ENCODE data around the gene TSPEAR. TPM values are rescaled to one million over a fixed set of nuclear protein-coding genes. Genes with fewer than 3 reads are reported as not detected.
"Not testable (repeated sequence)": the region's sequence is repeated elsewhere in the genome, so short reads cannot be mapped to it uniquely, and the experiment has no call there.

The TSPEAR gene
- total and polyA plus RNA-seq, 2 of the 13 experiments (the other 11 are each of a cell fraction or from before 2014, with no cell fraction given) = 0.07 to 0.32 TPM

DNA sequence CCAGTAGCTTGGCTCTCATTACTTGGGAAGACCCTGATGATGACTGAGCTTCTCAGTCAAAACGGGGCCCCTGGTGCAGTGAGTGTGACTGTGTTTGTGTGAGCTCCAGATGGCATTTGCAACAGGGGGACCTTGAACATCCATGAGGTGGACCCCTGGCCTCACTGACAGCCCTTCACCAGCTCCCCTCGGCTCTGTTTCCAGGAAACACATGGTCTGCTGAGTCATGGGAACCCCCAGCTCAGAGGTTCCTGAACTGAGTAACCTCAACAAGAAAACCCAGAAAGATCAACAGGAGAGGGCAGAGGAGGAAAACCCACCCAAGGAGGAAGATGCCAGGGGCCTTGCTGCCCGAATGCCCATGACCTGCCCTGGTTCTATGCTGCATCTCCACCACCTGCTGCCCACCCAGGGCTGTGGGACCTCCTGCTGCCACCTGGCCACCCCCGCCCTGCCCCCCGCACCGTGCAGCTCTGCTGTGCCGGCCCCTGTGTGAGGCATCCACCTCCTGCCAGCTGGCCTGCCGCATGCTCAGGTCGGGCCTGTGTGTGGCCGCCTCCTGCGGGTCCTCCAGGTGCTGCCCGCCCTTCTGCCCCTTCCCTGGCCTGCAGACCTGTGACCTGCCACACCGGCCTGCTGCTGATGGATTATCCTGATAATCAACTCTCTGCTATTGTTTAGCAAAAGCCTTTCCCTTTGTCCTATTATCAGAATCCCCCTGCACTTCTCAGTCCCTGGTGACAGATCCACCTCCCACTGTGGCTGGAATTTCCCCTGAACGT is 25.2 kb downstream of the TSPEAR start:
- Histone ChIP-seq H3K9me3 (ENCODE audit: low read length) (no peaks in the 10 kb centered on the region), H3K4me1 (ENCODE audit: insufficient read depth, low read length) (no peaks in the 10 kb centered on the region), H2AFZ (ENCODE audit: low read length) (no peak overlapping the region), H3K4me2 (ENCODE audit: low read depth, low read length) (no peak overlapping the region), H3K9ac (ENCODE audit: insufficient read depth, low read depth, low read length) (no peak overlapping the region), H4K20me1 (ENCODE audit: insufficient read depth, low read length) (no peaks in the 10 kb centered on the region), H3K27me3 (ENCODE audit: control insufficient read depth in 1 of 2, insufficient read depth in 2 of 2, low read length in 2 of 2) (peaks cover 1 to 32% of the 10 kb centered on the region in 2 experiments; a peak in 4 of 5 replicates), H3K27ac (ENCODE audit: extremely low read length, insufficient read depth, low read length) (no peak overlapping the region), H3K36me3 (replicated peaks in 1 of 2; ENCODE audit: control insufficient read depth in 1 of 2, insufficient read depth in 2 of 2, low read length in 2 of 2) (no peaks in the 10 kb centered on the region), H3K79me2 (ENCODE audit: insufficient read depth, low read length) (no peaks in the 10 kb centered on the region), H3K4me3 (replicated peaks in 1 of 3; ENCODE audit: insufficient read depth in 1 of 3, low read depth in 2 of 3, low read length in 3 of 3) (no peak overlapping the region)
- ATAC-seq = peak; percentile 55
- DNase-seq (ENCODE audit: low spot score) = no peak
- WGBS (ENCODE audit: low lambda C conversion rate) = 33% methylated on average over 5 of the region's 14 CpGs
- in situ Hi-C loops (cut with HindIII; ENCODE audit: extremely low pct_ligation_motif_present, low pct_unique_long_range_greater_than_20kb) = no loop called here
- no peak for FAIRE-seq
- TF ChIP-seq, protein P1, sequence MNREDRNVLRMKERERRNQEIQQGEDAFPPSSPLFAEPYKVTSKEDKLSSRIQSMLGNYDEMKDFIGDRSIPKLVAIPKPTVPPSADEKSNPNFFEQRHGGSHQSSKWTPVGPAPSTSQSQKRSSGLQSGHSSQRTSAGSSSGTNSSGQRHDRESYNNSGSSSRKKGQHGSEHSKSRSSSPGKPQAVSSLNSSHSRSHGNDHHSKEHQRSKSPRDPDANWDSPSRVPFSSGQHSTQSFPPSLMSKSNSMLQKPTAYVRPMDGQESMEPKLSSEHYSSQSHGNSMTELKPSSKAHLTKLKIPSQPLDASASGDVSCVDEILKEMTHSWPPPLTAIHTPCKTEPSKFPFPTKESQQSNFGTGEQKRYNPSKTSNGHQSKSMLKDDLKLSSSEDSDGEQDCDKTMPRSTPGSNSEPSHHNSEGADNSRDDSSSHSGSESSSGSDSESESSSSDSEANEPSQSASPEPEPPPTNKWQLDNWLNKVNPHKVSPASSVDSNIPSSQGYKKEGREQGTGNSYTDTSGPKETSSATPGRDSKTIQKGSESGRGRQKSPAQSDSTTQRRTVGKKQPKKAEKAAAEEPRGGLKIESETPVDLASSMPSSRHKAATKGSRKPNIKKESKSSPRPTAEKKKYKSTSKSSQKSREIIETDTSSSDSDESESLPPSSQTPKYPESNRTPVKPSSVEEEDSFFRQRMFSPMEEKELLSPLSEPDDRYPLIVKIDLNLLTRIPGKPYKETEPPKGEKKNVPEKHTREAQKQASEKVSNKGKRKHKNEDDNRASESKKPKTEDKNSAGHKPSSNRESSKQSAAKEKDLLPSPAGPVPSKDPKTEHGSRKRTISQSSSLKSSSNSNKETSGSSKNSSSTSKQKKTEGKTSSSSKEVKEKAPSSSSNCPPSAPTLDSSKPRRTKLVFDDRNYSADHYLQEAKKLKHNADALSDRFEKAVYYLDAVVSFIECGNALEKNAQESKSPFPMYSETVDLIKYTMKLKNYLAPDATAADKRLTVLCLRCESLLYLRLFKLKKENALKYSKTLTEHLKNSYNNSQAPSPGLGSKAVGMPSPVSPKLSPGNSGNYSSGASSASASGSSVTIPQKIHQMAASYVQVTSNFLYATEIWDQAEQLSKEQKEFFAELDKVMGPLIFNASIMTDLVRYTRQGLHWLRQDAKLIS (CRISPR knock-in tag; IDR thresholded peaks at IDR 0.05) = no peak
- TF ChIP-seq IRF2 (CRISPR knock-in tag; IDR thresholded peaks at IDR 0.05) = no peak
- BruUV-seq (replicated peaks) = no TSS peak
- ChIA-PET POLR2A (no interaction called here), CTCF (ENCODE audit: low intra/inter-chr PET ratio, low total read pairs) (no interaction called here)
- intact Hi-C loops (cut with micrococcal nuclease; ENCODE audit: unreplicated experiment) = no loop called here

- H3K79me2 ChIP-seq (ENCODE audit: insufficient read depth, low read length); H3K4me3 ChIP-seq (replicated peaks in 1 of 3; ENCODE audit: insufficient read depth in 1 of 3, low read depth in 2 of 3, low read length in 3 of 3); DNase-seq (ENCODE audit: low spot score); H3K9me3 ChIP-seq (ENCODE audit: low read length); intact Hi-C loops (cut with micrococcal nuclease; ENCODE audit: unreplicated experiment); POLR2A ChIA-PET; H3K27ac ChIP-seq (ENCODE audit: extremely low read length, insufficient read depth, low read length); FAIRE-seq; H4K20me1 ChIP-seq (ENCODE audit: insufficient read depth, low read length); BruUV-seq (replicated peaks); H2AFZ ChIP-seq (ENCODE audit: low read length); H3K9ac ChIP-seq (ENCODE audit: insufficient read depth, low read depth, low read length); H3K36me3 ChIP-seq (replicated peaks in 1 of 2; ENCODE audit: control insufficient read depth in 1 of 2, insufficient read depth in 2 of 2, low read length in 2 of 2); H3K4me1 ChIP-seq (ENCODE audit: insufficient read depth, low read length); CTCF ChIA-PET (ENCODE audit: low intra/inter-chr PET ratio, low total read pairs); H3K4me2 ChIP-seq (ENCODE audit: low read depth, low read length); ATAC-seq; in situ Hi-C loops (cut with HindIII; ENCODE audit: extremely low pct_ligation_motif_present, low pct_unique_long_range_greater_than_20kb): not testable (repeated sequence)
- WGBS (ENCODE audit: low lambda C conversion rate) = 18% methylated on average over 2 of the region's 6 CpGs
- peaks cover 1 to 32% of the 10 kb centered on the region in 2 experiments; a peak in 4 of 5 replicates for H3K27me3 ChIP-seq (ENCODE audit: control insufficient read depth in 1 of 2, insufficient read depth in 2 of 2, low read length in 2 of 2)
These were observed 26.3 kb downstream of the TSPEAR start for GRCh38 chr21:44685050-44685449.
